ENCODE data around the gene RICTOR. TPM values are rescaled to one million over a fixed set of nuclear protein-coding genes. Genes with fewer than 3 reads are reported as not detected.

The RICTOR gene, protein sequence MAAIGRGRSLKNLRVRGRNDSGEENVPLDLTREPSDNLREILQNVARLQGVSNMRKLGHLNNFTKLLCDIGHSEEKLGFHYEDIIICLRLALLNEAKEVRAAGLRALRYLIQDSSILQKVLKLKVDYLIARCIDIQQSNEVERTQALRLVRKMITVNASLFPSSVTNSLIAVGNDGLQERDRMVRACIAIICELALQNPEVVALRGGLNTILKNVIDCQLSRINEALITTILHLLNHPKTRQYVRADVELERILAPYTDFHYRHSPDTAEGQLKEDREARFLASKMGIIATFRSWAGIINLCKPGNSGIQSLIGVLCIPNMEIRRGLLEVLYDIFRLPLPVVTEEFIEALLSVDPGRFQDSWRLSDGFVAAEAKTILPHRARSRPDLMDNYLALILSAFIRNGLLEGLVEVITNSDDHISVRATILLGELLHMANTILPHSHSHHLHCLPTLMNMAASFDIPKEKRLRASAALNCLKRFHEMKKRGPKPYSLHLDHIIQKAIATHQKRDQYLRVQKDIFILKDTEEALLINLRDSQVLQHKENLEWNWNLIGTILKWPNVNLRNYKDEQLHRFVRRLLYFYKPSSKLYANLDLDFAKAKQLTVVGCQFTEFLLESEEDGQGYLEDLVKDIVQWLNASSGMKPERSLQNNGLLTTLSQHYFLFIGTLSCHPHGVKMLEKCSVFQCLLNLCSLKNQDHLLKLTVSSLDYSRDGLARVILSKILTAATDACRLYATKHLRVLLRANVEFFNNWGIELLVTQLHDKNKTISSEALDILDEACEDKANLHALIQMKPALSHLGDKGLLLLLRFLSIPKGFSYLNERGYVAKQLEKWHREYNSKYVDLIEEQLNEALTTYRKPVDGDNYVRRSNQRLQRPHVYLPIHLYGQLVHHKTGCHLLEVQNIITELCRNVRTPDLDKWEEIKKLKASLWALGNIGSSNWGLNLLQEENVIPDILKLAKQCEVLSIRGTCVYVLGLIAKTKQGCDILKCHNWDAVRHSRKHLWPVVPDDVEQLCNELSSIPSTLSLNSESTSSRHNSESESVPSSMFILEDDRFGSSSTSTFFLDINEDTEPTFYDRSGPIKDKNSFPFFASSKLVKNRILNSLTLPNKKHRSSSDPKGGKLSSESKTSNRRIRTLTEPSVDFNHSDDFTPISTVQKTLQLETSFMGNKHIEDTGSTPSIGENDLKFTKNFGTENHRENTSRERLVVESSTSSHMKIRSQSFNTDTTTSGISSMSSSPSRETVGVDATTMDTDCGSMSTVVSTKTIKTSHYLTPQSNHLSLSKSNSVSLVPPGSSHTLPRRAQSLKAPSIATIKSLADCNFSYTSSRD (N-terminal part only)
- 8.5 and 9.8 TPM in 2 replicates for total RNA-seq

DNA sequence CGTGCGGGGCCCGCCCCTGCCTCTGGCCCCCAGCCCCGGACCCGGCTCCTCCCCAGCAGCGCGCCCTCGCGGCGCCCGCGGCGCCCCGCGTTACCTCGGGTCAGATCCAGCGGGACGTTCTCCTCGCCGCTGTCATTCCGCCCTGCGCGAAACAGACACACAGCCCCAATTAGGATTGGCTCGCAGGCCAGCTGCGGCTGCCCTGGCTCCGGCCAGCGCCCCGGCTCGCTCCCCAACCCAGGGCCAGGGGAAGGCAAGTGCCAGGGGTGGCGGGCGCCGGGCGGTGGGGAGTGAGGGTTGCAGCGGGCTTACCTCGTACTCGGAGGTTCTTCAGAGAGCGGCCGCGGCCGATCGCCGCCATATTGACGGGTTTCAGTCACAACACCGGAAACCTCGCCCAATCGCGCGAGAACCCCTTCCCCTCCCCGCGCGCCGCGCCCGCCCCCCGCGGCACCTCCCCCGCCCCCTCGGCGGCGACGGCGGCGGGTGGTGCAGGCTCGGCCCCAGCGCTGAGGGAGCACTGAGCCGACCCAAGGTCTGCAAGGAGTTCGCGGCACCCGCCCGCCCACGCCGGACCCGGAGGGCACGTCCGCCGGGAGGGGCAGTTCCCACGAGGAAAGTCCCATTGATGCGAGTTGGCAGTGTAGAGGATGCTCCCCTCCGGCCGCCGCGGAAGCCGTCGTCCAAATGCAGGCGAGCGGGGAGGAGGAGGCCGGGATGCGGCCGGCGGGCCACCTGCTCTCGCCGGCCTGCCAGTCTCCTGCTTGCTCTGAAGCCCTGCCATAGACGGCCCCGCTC lies at the start of gene RICTOR:
TSS of gene RICTOR (minus strand) at position 383 of the 798 bp plus-strand sequence. CDS start at position 361, 22 bp downstream.

Other genes starting within 250 kb of the RICTOR start
- gene OSMR, start 228.4 kb downstream of the RICTOR start, total RNA-seq: 135 and 137 TPM in 2 replicates
- 0.24 and 4.4 TPM in 2 replicates for gene FYB1, start 145.2 kb upstream of the RICTOR start, total RNA-seq